ENCODE results near the gene DAP. TPM values are rescaled to one million over a fixed set of nuclear protein-coding genes. Genes with fewer than 3 reads are reported as not detected.

Gene DAP, protein sequence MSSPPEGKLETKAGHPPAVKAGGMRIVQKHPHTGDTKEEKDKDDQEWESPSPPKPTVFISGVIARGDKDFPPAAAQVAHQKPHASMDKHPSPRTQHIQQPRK
- total RNA-seq (100 to 1,000 TPM; 124 to 183 (median 144) TPM), polyA plus RNA-seq (100 to 1,000 TPM in 1 of 2 donors, 10 to 100 TPM in 1; 68.3 to 102 TPM)

DNA sequence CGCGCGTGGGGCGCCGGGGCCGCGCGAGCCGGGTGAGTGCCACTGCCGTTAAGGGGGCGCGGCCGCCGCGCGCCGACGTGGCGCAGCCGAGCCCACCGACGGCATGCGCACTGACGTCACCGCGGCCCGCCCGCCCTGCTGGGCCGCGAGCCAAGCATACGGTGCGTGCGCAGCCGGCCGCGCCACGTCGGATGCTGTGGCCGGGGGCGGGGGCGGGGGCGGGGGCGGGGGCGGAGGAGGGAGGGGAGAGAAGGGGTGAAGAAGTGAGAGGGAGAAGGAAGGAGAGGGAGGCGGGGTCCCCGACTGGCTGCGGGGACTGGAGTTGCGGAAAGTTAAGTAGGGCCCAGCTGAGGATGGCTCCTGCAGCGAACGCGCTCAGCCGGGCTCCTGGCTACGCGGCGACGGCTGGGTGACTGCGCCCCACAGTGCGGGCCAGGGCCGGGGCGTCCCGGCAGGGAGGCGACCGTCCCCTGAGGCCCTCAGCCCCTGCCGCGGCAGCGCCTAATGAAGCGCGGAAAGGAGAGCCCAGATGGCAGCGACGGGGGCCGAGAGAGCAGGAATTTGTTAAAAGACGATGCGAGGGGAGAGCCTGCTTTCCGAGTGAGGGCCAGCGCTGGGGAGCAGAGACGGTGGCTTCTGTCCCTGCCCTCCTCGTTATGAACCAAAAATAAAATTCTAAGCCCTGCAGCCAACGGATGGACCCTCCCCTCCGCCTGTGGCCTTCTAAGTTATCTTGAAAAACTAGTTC is at the start of gene DAP:
Gene DAP (minus strand): TSS at position 50 of the 748 bp plus-strand sequence. CDS start 166 bp downstream, outside the sequence.
- FAIRE-seq (no peak), DNase-seq (peak; percentile 82 to 97 (median 92)), ATAC-seq (peak; percentile 72 to 86 (median 80))
- no peak for TF ChIP-seq CTCF (IDR thresholded peaks at IDR 0.05)
- WGBS, 2 donors: 1% methylated on average over 43 to 78 of the region's 79 CpGs
- Histone ChIP-seq H3K4me3 (peak within 1 kb of the TSS; percentile 51 to 92 (median 78)), H3K36me3 (no peaks in the 10 kb centered on the region), H3K4me1 (peaks cover 3 to 36% (median 22%) of the 10 kb centered on the region in 3 donors), H3K27ac (peak within 1 kb of the TSS; percentile 93 to 100 (median 96)), H3K27me3 (no peaks in the 10 kb centered on the region), H3K9me3 (no peaks in the 10 kb centered on the region)
- intact Hi-C loops (cut with DNase I): no loop called here

DNA sequence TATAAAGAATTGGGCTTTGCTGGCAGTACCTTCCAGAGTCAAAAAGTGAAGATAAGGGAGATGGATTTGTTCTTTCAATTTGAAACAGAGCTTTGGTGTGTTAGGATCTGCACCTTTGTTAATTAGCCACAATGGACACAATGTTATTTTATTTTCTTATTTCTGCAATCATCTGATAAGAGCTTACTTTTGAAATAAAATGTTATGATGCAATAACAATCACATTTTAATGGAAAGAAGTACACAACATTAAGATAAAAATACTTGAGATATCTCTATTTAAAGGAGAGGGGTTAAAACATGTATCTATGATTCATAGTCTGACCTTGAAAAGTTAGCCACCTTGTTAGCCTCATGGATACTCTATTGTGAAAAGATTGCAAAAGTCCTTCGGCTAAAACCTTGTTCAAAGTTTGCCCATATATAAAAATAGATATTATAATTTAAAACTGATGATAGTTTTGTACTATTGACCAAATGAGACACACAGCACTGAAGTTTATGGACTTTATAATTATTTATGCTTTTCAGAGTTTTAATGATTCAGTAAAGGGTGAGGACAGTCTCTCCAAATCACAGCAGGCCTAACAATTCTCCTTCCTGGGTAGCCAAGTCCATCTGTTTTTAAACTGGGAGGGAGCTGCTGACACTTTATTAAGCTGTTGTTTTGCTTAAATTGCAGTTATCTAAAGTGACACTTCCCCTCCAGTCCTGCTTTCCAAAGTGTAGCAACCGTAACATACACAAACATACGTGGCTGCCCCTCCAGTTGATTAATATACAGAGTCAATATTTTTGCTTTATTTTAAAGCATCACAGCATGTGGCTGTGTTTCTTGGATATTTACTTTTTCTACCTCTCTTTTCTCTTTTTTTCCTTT is 47.6 kb upstream of the DAP start:
- no peak overlapping the region for H3K4me3 ChIP-seq
- DNase-seq (no peak), FAIRE-seq (no peak), ATAC-seq (peak in 1 of 4 donors; percentile 34)
- intact Hi-C loops (cut with DNase I): no loop called here
- TF ChIP-seq CTCF (IDR thresholded peaks at IDR 0.05): no peak
- 55 to 56% methylated on average over 3 of the region's 3 CpGs for WGBS, 2 donors
- H3K27ac ChIP-seq: no peak overlapping the region
- no peaks in the 10 kb centered on the region for H3K27me3 ChIP-seq
- H3K36me3 ChIP-seq: no peaks in the 10 kb centered on the region
- no peaks in the 10 kb centered on the region for H3K9me3 ChIP-seq
- H3K4me1 ChIP-seq: peaks cover 0 to 12% (median 6%) of the 10 kb centered on the region in 3 donors

GRCh38 chr5:10801931-10802666 is 41.1 kb upstream of the DAP start:
- no peak for TF ChIP-seq CTCF (IDR thresholded peaks at IDR 0.05)
- Histone ChIP-seq H3K27me3 (no peaks in the 10 kb centered on the region), H3K4me1 (no peaks in the 10 kb centered on the region), H3K27ac (no peak overlapping the region), H3K9me3 (no peaks in the 10 kb centered on the region), H3K4me3 (no peak overlapping the region), H3K36me3 (no peaks in the 10 kb centered on the region)
- ATAC-seq (peak in 2 of 4 donors; percentile 44 to 71), FAIRE-seq (no peak), DNase-seq (no peak)
- intact Hi-C loops (cut with DNase I): no loop called here
- 81 to 84% methylated on average over 9 of the region's 9 CpGs for WGBS, 2 donors

- TF ChIP-seq CTCF (IDR thresholded peaks at IDR 0.05): no peak
- intact Hi-C loops (cut with DNase I): no loop called here
- no peak for DNase-seq
- ATAC-seq: no peak
- Histone ChIP-seq H3K4me1 (no peaks in the 10 kb centered on the region), H3K27ac (no peak overlapping the region), H3K36me3 (no peaks in the 10 kb centered on the region), H3K9me3 (no peaks in the 10 kb centered on the region), H3K4me3 (no peak overlapping the region), H3K27me3 (no peaks in the 10 kb centered on the region)
- no peak for FAIRE-seq
- 66 to 76% methylated on average over 3 of the region's 3 CpGs for WGBS, 2 donors
Measured at GRCh38 chr5:10800852-10801251, 39.8 kb upstream of the DAP start.

All from pancreas (tissue), 10 donors.